C1 segment of cervical spinal cord (tissue), 14 donors: ENCODE results near the gene UTP4.
"Not testable (repeated sequence)": the region's sequence is repeated elsewhere in the genome, so short reads cannot be mapped to it uniquely, and the experiment has no call there.

Experiments
- DNase-seq, 14 donors: peaks; one replicate each; lab custom pipeline; 2025; lab: John Stamatoyannopoulos, UW

UTP4 gene

GRCh38 chr16:69110406-69110805 lies 22.0 kb upstream of the UTP4 start:
- no peak for DNase-seq

GRCh38 chr16:69111216-69111875 lies 21.1 kb upstream of the UTP4 start:
- DNase-seq: no peak

- no peak for DNase-seq
Measured at GRCh38 chr16:69111876-69112230, 20.6 kb upstream of the UTP4 start.

GRCh38 chr16:69112285-69113129 lies 19.9 kb upstream of the UTP4 start:
- DNase-seq: peak in 1 of 14 donors; percentile 5

GRCh38 chr16:69113216-69113615 lies 19.2 kb upstream of the UTP4 start:
- no peak for DNase-seq

- DNase-seq: no peak
Measured at GRCh38 chr16:69114346-69114975, 18.0 kb upstream of the UTP4 start.

- no peak for DNase-seq
Measured at GRCh38 chr16:69114976-69115355, 17.5 kb upstream of the UTP4 start.

GRCh38 chr16:69115361-69115760 lies 17.1 kb upstream of the UTP4 start:
- no peak for DNase-seq

- DNase-seq: no peak
Measured at GRCh38 chr16:69115837-69116236, 16.6 kb upstream of the UTP4 start.

- no peak for DNase-seq
Measured at GRCh38 chr16:69116256-69116875, 16.1 kb upstream of the UTP4 start.

GRCh38 chr16:69116906-69117305 lies 15.5 kb upstream of the UTP4 start:
- DNase-seq: no peak

GRCh38 chr16:69118468-69118867 lies 14.0 kb upstream of the UTP4 start:
- no peak for DNase-seq

- DNase-seq: no peak
Measured at GRCh38 chr16:69118994-69119393, 13.5 kb upstream of the UTP4 start.

GRCh38 chr16:69119536-69119935 lies 12.9 kb upstream of the UTP4 start:
- DNase-seq: no peak

- DNase-seq: no peak
Measured at GRCh38 chr16:69120096-69120664, 12.3 kb upstream of the UTP4 start.

- DNase-seq: peak in 2 of 14 donors; percentile 6 to 16
Measured at GRCh38 chr16:69123910-69124309, 8.5 kb upstream of the UTP4 start.

- not testable (repeated sequence) for DNase-seq
Measured at GRCh38 chr16:69124406-69124805, 8.0 kb upstream of the UTP4 start.

- not testable (repeated sequence) for DNase-seq
Measured at GRCh38 chr16:69124961-69125360, 7.5 kb upstream of the UTP4 start.

- DNase-seq: no peak
Measured at GRCh38 chr16:69126221-69126620, 6.2 kb upstream of the UTP4 start.

- DNase-seq: not testable (repeated sequence)
Measured at GRCh38 chr16:69126801-69127200, 5.6 kb upstream of the UTP4 start.

- DNase-seq: no peak
Measured at GRCh38 chr16:69127966-69128510, 4.4 kb upstream of the UTP4 start.

GRCh38 chr16:69130461-69130860 lies 2.0 kb upstream of the UTP4 start:
- DNase-seq: no peak
